Measurements from ENCODE around the gene CXCL13.

The CXCL13 gene

DNA sequence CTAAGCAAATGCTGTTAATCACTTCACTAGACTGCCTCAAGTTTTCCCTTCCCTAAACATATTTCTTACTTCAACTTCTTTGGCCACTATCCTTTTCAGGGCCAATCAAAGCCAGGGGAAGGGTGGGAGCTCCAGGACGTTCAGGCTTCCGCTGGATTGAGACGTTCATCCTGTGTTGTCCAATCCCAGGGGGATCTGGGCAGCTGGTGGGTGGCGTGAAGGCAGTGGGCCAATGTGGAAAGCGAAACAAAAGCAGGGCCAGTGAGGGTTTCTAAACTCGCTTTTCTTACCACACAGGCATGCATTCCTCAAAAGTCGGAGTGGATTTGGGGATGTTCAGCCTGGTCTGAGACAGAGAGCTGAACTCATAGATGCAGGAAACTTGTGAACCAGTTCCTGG, 7.6 kb downstream of the CXCL13 start:
- Histone ChIP-seq H3K9ac (ENCODE audit: low read depth, low read length) (no peak overlapping the region), H3K9me3 (ENCODE audit: insufficient read depth, low read depth, low read length) (no peaks in the 10 kb centered on the region), H3K27ac (ENCODE audit: low read depth, low read length) (no peak overlapping the region), H3K36me3 (ENCODE audit: insufficient read depth, low read length) (no peaks in the 10 kb centered on the region), H3K4me3 (ENCODE audit: low read length) (no peak overlapping the region), H3K4me1 (ENCODE audit: insufficient read depth, low read length) (no peaks in the 10 kb centered on the region), H3K27me3 (ENCODE audit: insufficient read depth, low read length) (no peaks in the 10 kb centered on the region)
- WGBS = 92% methylated on average over 7 of the region's 7 CpGs

DNA sequence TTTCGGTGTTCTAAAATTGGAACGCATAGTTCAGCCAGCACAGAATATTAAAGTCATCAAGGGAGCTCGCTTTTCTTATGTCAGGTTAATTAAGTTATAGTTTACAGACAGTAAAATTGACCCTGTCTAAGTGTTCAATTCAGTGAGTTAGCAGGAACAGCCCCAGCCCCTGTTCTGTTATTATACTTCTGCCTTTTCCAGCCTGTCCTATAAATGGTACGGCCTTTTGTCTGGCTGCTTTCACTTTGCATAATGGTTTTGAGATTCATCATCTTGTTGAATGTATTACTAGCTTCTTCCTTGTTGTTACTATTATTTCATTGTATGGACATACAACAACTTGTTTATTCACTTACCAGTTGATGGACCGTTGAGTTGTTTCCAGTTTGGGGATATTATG, 9.5 kb downstream of the CXCL13 start:
- WGBS = 92% methylated on average over 4 of the region's 5 CpGs
- H3K4me1 ChIP-seq (ENCODE audit: insufficient read depth, low read length) = no peaks in the 10 kb centered on the region
- no peak overlapping the region for H3K9ac ChIP-seq (ENCODE audit: low read depth, low read length)
- no peaks in the 10 kb centered on the region for H3K27me3 ChIP-seq (ENCODE audit: insufficient read depth, low read length)
- no peaks in the 10 kb centered on the region for H3K36me3 ChIP-seq (ENCODE audit: insufficient read depth, low read length)
- H3K27ac ChIP-seq (ENCODE audit: low read depth, low read length) = no peak overlapping the region
- no peaks in the 10 kb centered on the region for H3K9me3 ChIP-seq (ENCODE audit: insufficient read depth, low read depth, low read length)
- H3K4me3 ChIP-seq (ENCODE audit: low read length) = no peak overlapping the region

DNA sequence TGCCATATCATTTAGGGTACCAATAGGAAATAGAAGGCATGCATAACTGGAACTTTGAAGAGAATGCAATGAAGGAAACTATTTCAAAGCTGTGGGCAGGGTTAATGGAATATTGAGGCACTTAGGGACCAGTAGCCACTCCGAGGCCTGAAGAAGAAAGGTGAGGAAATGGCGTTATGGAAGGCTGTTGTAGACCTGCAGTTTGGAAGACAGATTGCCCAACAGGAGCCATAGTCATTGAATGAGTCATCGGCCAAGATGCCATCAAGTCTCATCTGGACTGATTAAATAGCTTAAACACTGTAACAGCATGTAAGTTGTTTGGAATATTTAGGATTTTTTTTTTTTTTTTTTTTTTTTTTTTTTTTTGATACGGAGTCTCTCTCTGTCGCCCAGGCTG, 11.6 kb downstream of the CXCL13 start:
- Histone ChIP-seq H3K9me3 (ENCODE audit: insufficient read depth, low read depth, low read length) (no peaks in the 10 kb centered on the region), H3K27ac (ENCODE audit: low read depth, low read length) (no peak overlapping the region), H3K27me3 (ENCODE audit: insufficient read depth, low read length) (no peaks in the 10 kb centered on the region), H3K36me3 (ENCODE audit: insufficient read depth, low read length) (no peaks in the 10 kb centered on the region), H3K4me1 (ENCODE audit: insufficient read depth, low read length) (no peaks in the 10 kb centered on the region), H3K4me3 (ENCODE audit: low read length) (no peak overlapping the region), H3K9ac (ENCODE audit: low read depth, low read length) (no peak overlapping the region)
- 92% methylated on average over 5 of the region's 5 CpGs for WGBS

DNA sequence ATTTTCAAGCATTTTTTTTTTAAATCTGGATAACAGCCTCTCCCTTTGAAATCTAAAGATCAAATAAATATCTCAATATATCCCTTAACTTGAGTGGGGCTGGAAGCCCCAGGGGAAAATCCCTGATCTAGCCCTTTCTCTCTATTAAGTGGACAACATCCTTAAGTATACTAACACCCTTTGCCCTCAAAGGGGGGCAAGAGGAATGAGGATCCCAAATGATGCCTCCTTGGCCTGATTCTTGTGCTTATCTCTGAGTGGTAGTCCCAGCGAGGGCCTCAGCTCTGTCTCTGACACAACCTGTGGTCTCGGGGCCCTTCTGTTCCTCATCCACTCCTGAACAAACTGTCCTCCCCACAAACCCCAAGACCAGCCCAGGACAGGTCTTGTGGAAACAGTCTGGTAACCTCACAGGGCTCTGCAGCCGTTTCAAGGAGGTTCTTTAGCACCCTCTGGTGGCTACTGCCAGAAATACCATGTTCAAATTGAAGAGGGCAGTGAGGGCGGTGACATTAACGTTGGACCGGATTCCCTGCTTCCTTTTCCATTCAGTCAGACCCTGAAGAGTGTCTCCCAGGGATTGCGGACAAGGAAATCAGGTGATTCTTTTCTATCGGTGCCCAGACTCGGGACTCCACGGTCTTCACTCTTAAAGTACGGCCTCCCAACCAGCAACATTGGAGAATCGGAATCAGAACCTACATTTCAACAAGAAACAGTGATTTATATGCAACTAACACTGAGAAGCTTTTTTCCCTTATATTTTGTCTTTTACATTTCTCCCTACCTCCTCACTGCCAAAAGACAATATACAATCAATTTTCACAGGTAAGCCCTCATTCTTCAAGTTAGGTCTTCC, 13.0 kb downstream of the CXCL13 start:
- no peaks in the 10 kb centered on the region for H3K27me3 ChIP-seq (ENCODE audit: insufficient read depth, low read length)
- no peak overlapping the region for H3K9ac ChIP-seq (ENCODE audit: low read depth, low read length)
- WGBS = 15% methylated on average over 12 of the region's 12 CpGs
- no peaks in the 10 kb centered on the region for H3K4me1 ChIP-seq (ENCODE audit: insufficient read depth, low read length)
- no peak overlapping the region for H3K27ac ChIP-seq (ENCODE audit: low read depth, low read length)
- no peak overlapping the region for H3K4me3 ChIP-seq (ENCODE audit: low read length)
- no peaks in the 10 kb centered on the region for H3K9me3 ChIP-seq (ENCODE audit: insufficient read depth, low read depth, low read length)
- H3K36me3 ChIP-seq (ENCODE audit: insufficient read depth, low read length) = no peaks in the 10 kb centered on the region

DNA sequence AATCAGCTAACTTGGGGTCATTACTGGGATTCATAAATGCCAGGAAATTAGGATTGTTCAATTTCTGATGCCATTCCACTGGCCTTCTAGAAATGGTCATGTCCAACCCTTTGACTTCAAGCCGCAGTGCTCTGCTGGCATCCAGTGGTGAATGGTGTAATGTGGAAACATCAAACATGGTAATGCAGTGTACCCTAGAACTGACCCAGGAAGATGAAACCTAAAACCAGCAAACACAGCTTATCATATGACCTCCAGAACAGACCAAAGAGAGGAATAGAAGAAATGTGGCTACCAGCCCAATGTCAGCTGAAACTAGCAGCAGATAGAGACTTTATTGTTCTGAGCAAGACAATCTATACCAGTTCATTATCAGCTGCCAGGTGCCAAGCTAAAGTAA, 13.8 kb downstream of the CXCL13 start:
- H3K9ac ChIP-seq (ENCODE audit: low read depth, low read length) = no peak overlapping the region
- H3K4me3 ChIP-seq (ENCODE audit: low read length) = no peak overlapping the region
- H3K9me3 ChIP-seq (ENCODE audit: insufficient read depth, low read depth, low read length) = no peaks in the 10 kb centered on the region
- H3K27me3 ChIP-seq (ENCODE audit: insufficient read depth, low read length) = no peaks in the 10 kb centered on the region
- H3K36me3 ChIP-seq (ENCODE audit: insufficient read depth, low read length) = no peaks in the 10 kb centered on the region
- no peak overlapping the region for H3K27ac ChIP-seq (ENCODE audit: low read depth, low read length)
- no peaks in the 10 kb centered on the region for H3K4me1 ChIP-seq (ENCODE audit: insufficient read depth, low read length)
- 100% methylated on average over 1 of the region's 1 CpG for WGBS

DNA sequence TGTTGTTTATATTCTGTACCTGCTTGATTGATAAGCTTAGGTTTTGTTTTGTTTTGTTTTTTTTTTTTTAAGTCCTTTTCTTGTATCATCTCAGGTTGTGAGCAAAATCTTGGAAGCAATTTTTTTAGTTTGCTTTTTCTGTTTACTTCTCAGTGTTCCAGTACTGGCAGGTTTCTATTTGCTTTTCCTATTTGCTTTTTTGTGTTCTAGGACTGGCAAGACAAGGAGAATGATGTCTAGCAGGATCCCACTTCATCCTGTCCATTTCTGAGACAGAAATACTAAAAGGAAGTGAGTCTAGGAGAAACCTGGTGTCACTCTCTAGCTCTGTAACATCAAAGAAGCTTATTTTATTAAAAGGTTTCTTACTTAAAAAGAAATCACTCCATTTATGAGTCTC, 15.6 kb downstream of the CXCL13 start:
- no peak overlapping the region for H3K9ac ChIP-seq (ENCODE audit: low read depth, low read length)
- no peaks in the 10 kb centered on the region for H3K36me3 ChIP-seq (ENCODE audit: insufficient read depth, low read length)
- no peaks in the 10 kb centered on the region for H3K4me1 ChIP-seq (ENCODE audit: insufficient read depth, low read length)
- no peaks in the 10 kb centered on the region for H3K27me3 ChIP-seq (ENCODE audit: insufficient read depth, low read length)
- no peak overlapping the region for H3K27ac ChIP-seq (ENCODE audit: low read depth, low read length)
- H3K9me3 ChIP-seq (ENCODE audit: insufficient read depth, low read depth, low read length) = no peaks in the 10 kb centered on the region
- H3K4me3 ChIP-seq (ENCODE audit: low read length) = no peak overlapping the region

DNA sequence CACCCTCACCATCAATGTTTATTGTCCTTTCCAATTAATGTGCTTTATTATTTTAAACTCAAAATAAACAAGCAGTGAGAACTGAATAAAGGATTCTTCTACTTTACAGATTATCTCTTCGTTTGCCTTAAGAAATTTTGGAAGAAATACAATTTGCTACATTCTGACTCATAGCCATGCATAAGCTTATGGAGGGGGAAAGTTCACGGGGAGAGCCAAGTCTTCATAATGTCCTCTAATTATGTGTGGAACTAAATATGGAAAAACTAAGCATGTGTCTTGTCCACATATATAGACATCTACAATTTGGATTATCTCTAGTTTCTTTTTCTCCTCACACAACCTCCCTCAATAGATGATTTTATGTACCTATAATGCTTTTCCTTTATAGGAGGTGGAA, 17.5 kb downstream of the CXCL13 start:
- WGBS = 60% methylated on average over 1 of the region's 2 CpGs
- no peaks in the 10 kb centered on the region for H3K9me3 ChIP-seq (ENCODE audit: insufficient read depth, low read depth, low read length)
- H3K4me3 ChIP-seq (ENCODE audit: low read length) = no peak overlapping the region
- H3K36me3 ChIP-seq (ENCODE audit: insufficient read depth, low read length) = no peaks in the 10 kb centered on the region
- H3K9ac ChIP-seq (ENCODE audit: low read depth, low read length) = no peak overlapping the region
- H3K27me3 ChIP-seq (ENCODE audit: insufficient read depth, low read length) = no peaks in the 10 kb centered on the region
- H3K27ac ChIP-seq (ENCODE audit: low read depth, low read length) = no peak overlapping the region
- H3K4me1 ChIP-seq (ENCODE audit: insufficient read depth, low read length) = no peaks in the 10 kb centered on the region

DNA sequence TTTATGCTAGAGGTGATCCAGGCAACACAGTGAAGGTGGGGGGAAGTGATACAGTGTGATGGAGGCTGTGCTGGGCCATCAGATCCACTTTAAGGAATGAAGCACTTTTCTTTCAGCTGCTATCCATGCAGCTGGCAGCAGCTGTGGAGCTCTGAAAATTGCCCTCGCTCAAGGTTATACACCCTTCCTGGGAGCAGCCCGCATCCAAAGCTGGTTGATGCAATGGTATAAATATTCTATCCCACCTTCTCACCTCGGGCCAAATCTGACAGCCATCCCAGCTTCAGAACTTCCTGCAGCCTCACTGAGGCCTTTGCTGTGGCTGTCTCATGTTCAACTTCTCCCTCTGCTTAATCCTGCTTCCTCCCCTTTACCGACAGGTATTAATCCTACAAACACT, 18.6 kb downstream of the CXCL13 start:
- H3K36me3 ChIP-seq (ENCODE audit: insufficient read depth, low read length) = no peaks in the 10 kb centered on the region
- no peak overlapping the region for H3K9ac ChIP-seq (ENCODE audit: low read depth, low read length)
- H3K4me1 ChIP-seq (ENCODE audit: insufficient read depth, low read length) = no peaks in the 10 kb centered on the region
- H3K27ac ChIP-seq (ENCODE audit: low read depth, low read length) = no peak overlapping the region
- no peaks in the 10 kb centered on the region for H3K9me3 ChIP-seq (ENCODE audit: insufficient read depth, low read depth, low read length)
- no peaks in the 10 kb centered on the region for H3K27me3 ChIP-seq (ENCODE audit: insufficient read depth, low read length)
- H3K4me3 ChIP-seq (ENCODE audit: low read length) = no peak overlapping the region
- WGBS = 91% methylated on average over 4 of the region's 4 CpGs

DNA sequence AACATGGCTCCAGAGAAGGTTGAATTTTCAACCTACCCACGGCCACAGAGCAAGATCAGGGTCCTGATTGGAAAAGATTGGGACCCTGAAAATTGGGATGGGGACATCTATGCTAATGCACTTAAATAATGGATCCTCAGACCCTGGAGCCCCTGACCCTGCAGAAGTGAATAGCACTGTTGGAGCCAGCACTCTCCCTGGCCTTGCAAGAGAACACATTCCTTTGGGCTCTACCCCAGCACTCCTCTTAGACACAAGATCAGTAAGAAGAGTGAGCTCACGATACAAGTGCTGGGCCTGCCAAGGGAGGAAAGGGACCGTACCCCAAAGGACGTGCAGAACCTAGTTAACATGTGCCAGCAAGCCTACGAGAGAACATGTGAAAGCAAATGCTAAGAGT, 19.9 kb downstream of the CXCL13 start:
- no peaks in the 10 kb centered on the region for H3K4me1 ChIP-seq (ENCODE audit: insufficient read depth, low read length)
- H3K27ac ChIP-seq (ENCODE audit: low read depth, low read length) = no peak overlapping the region
- no peaks in the 10 kb centered on the region for H3K9me3 ChIP-seq (ENCODE audit: insufficient read depth, low read depth, low read length)
- no peaks in the 10 kb centered on the region for H3K27me3 ChIP-seq (ENCODE audit: insufficient read depth, low read length)
- H3K9ac ChIP-seq (ENCODE audit: low read depth, low read length) = no peak overlapping the region
- 92% methylated on average over 5 of the region's 5 CpGs for WGBS
- no peak overlapping the region for H3K4me3 ChIP-seq (ENCODE audit: low read length)
- H3K36me3 ChIP-seq (ENCODE audit: insufficient read depth, low read length) = no peaks in the 10 kb centered on the region

DNA sequence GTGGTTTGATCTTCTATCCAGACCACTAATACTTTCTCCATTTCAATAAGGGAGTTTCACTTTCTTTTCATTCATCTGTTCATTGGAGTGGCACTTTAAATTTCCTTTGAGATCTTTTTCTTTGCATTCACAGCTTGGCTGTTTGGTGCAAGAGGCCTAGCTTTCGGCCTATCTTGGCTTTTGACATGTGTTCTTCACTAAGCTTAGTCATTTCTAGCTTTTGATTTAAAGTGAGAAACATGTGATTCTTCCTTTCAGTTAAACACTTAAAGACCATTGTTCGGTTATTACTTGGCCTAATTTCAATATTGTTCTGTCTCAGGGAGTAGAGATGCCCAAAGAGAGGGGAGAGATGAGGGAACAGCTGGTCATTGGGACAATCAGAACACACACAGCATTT, 24.3 kb downstream of the CXCL13 start:
- Histone ChIP-seq H3K4me3 (ENCODE audit: low read length) (no peak overlapping the region), H3K9ac (ENCODE audit: low read depth, low read length) (no peak overlapping the region), H3K27ac (ENCODE audit: low read depth, low read length) (no peak overlapping the region), H3K36me3 (ENCODE audit: insufficient read depth, low read length) (no peaks in the 10 kb centered on the region), H3K4me1 (ENCODE audit: insufficient read depth, low read length) (no peaks in the 10 kb centered on the region), H3K27me3 (ENCODE audit: insufficient read depth, low read length) (no peaks in the 10 kb centered on the region), H3K9me3 (ENCODE audit: insufficient read depth, low read depth, low read length) (no peaks in the 10 kb centered on the region)
- 94% methylated on average over 2 of the region's 2 CpGs for WGBS

DNA sequence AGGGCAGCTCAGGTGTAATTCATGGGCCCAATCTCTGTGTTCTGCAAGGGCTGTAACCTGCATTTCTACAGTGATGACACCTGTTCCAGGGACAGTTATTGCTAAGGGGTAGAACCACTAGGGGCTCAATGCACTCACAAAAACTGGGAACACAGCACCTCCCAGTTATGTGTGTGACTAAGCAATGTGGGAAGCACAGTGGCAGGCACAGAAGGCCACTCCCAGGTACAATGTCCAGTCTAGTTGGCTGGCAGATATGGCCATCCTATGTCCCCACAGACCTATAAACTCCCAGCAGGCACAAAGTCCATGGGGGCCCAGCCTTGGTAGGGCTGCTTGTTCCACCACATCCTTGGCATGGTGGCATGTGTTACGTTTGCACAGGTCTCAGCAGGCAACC, 25.7 kb downstream of the CXCL13 start:
- Histone ChIP-seq H3K4me1 (ENCODE audit: insufficient read depth, low read length) (no peaks in the 10 kb centered on the region), H3K9me3 (ENCODE audit: insufficient read depth, low read depth, low read length) (no peaks in the 10 kb centered on the region), H3K36me3 (ENCODE audit: insufficient read depth, low read length) (no peaks in the 10 kb centered on the region), H3K4me3 (ENCODE audit: low read length) (no peak overlapping the region), H3K9ac (ENCODE audit: low read depth, low read length) (no peak overlapping the region), H3K27me3 (ENCODE audit: insufficient read depth, low read length) (no peaks in the 10 kb centered on the region), H3K27ac (ENCODE audit: low read depth, low read length) (no peak overlapping the region)
- WGBS = 93% methylated on average over 1 of the region's 1 CpG

All from HUES64 (cell line).